ENCODE measurements around the gene ELL3. TPM values are rescaled to one million over a fixed set of nuclear protein-coding genes. Genes with fewer than 3 reads are reported as not detected.
A peak's percentile ranks its signal among the peaks of the same experiment; 100 is the strongest.

ELL3 gene
- total and polyA plus RNA-seq, 2 of the 8 experiments (the other 6 are each of a cell fraction or from before 2014, with no cell fraction given): 9.2 to 13.7 TPM

- H2BK15ac ChIP-seq (ENCODE audit: low read length): peak overlapping the region; percentile 99
- peak overlapping the region; percentile 51 to 78 (median 71) for H3K4me3 ChIP-seq (ENCODE audit: extremely low read depth in 1 of 4, insufficient read depth in 2 of 4, low read depth in 3 of 4, low read length in 4 of 4)
- H3K79me1 ChIP-seq (ENCODE audit: low read depth, low read length): no peaks in the 10 kb centered on the region
- H3K79me2 ChIP-seq (ENCODE audit: control insufficient read depth in 1 of 2, insufficient read depth in 2 of 2, low read length in 2 of 2): no peaks in the 10 kb centered on the region
- no peaks in the 10 kb centered on the region for H3K9me3 ChIP-seq (ENCODE audit: insufficient read depth in 2 of 2, low read depth in 1 of 2, low read length in 1 of 2)
- ChIA-PET CTCF (ENCODE audit: partially characterized antibody) (interaction anchor here (0.8 to 4.8 kb wide), 10 partner anchors 9 to 262 kb away, joined by 3 to 50 read pairs (median 5); partner anchors contain the start of genes HYPK, SERF2 and SERINC4), POLR2A (ENCODE audit: partially characterized antibody) (interaction anchor here (1.0 to 4.8 kb wide), 7 partner anchors 8 to 103 kb away, joined by 3 to 54 read pairs (median 10); partner anchors contain the start of genes HYPK, MFAP1, SERF2 and SERINC4)
- peak overlapping the region; percentile 72; the same call in 1 of the 2 replicates for H4K8ac ChIP-seq (ENCODE audit: extremely low read depth, insufficient read depth, low read length)
- H2BK20ac ChIP-seq (ENCODE audit: low read length): no peak overlapping the region
- no peak overlapping the region for H3K23ac ChIP-seq (ENCODE audit: insufficient read length)
- H3K27me3 ChIP-seq (replicated peaks in 1 of 4; ENCODE audit: control insufficient read depth in 3 of 4, extremely low read depth in 1 of 4, insufficient read depth in 3 of 4, low read length in 3 of 4): peaks cover 0 to 2% (median 0%) of the 10 kb centered on the region in 4 experiments; a peak in 2 of 7 replicates
- H3K4me2 ChIP-seq (ENCODE audit: insufficient read depth in 1 of 2, low read depth in 2 of 2, low read length in 2 of 2): peak overlapping the region; percentile 83 to 98
- peaks cover 0 to 12% (median 5%) of the 10 kb centered on the region in 4 experiments; a peak in 5 of 7 replicates for H3K4me1 ChIP-seq (replicated peaks in 1 of 4; ENCODE audit: control insufficient read depth in 3 of 4, insufficient read depth in 4 of 4, low read length in 3 of 4)
- no peak overlapping the region for H4K5ac ChIP-seq (ENCODE audit: insufficient read length, low read depth, low read length)
- peaks cover 7 to 17% (median 10%) of the 10 kb centered on the region in 4 experiments for H3K36me3 ChIP-seq (ENCODE audit: control insufficient read depth in 2 of 4, insufficient read depth in 4 of 4, low read length in 3 of 4)
- H3K27ac ChIP-seq (ENCODE audit: low read depth, low read length): no peak overlapping the region
- peaks cover 0 to 1% of the 10 kb centered on the region in 2 experiments for H4K20me1 ChIP-seq (replicated peaks in 1 of 2; ENCODE audit: control insufficient read depth in 1 of 2, insufficient read depth in 2 of 2, low read length in 2 of 2)
- H2AK5ac ChIP-seq (ENCODE audit: low read depth, low read length): no peak overlapping the region
- H4K91ac ChIP-seq (replicated peaks; ENCODE audit: insufficient read length, low read length): no peak overlapping the region
- no peak overlapping the region for H2BK120ac ChIP-seq (replicated peaks; ENCODE audit: low read depth, low read length)
- 0 out of 2 replicates have a peak overlapping the region, but pooled peaks have one; percentile 10 for H2AFZ ChIP-seq (ENCODE audit: low read length)
- FAIRE-seq (no peak), DNase-seq (ENCODE audit: low read depth in 1 of 2, low spot score in 2 of 2) (peak in 1 of 2 experiments; percentile 90)
- no peak overlapping the region; the same call in 1 of the 2 replicates for H2BK5ac ChIP-seq (ENCODE audit: low read depth, low read length)
- no peak overlapping the region for H2BK12ac ChIP-seq (ENCODE audit: low read depth, low read length)
- H3K56ac ChIP-seq (replicated peaks; ENCODE audit: insufficient read length, low read depth, low read length): no peak overlapping the region
- H3K23me2 ChIP-seq (ENCODE audit: low read depth, low read length): peaks cover 12% of the 10 kb centered on the region
- peak overlapping the region; percentile 96 for H3K18ac ChIP-seq (ENCODE audit: extremely low read depth, low read length)
- 9% methylated on average over 31 of the region's 31 CpGs; no CpG with 5 or more reads in 1 of the 2 experiments for WGBS, 2 experiments (ENCODE audit: extremely low coverage in 1 of 2, insufficient coverage in 1 of 2, insufficient read length in 1 of 2, insufficient replicate concordance in 2 of 2, low coverage in 1 of 2, low lambda C conversion rate in 2 of 2, missing lambda C conversion rate in 1 of 2)
- H3K9ac ChIP-seq (replicated peaks in 1 of 4; ENCODE audit: extremely low read depth in 1 of 4, low read depth in 3 of 4, low read length in 3 of 4): peak overlapping the region in 2 of 4 experiments; percentile 25 to 38; a peak in 3 of 7 replicates
- H3K4ac ChIP-seq (replicated peaks; ENCODE audit: insufficient read length, low read depth, low read length): no peak overlapping the region
- no peak overlapping the region for H3K14ac ChIP-seq (ENCODE audit: insufficient read length)
- TF ChIP-seq SIN3A (conservative IDR thresholded peaks at IDR 0.05 in 1 of 2, IDR thresholded peaks at IDR 0.05 in 1 of 2; ENCODE audit: low read depth in 1 of 2, low read length in 2 of 2) (peak; percentile 21 to 91; a peak in 2 of 4 replicates), RAD21 (IDR thresholded peaks at IDR 0.05 in 1 of 2, conservative IDR thresholded peaks at IDR 0.05 in 1 of 2; ENCODE audit: low read depth in 2 of 2, low read length in 2 of 2) (peak in 1 of 2 experiments; percentile 45; a peak in 2 of 4 replicates), BACH1 (IDR thresholded peaks at IDR 0.05; ENCODE audit: low read length) (peak; percentile 18; the same call in 1 of the 2 replicates), CTCF (IDR thresholded peaks at IDR 0.05; ENCODE audit: control extremely low read depth in 1 of 3, insufficient read depth in 1 of 3, low read depth in 1 of 3, low read length in 3 of 3) (peak; percentile 68 to 92 (median 85)), HDAC2 (IDR thresholded peaks at IDR 0.05; ENCODE audit: borderline replicate concordance in 1 of 2, low read depth in 2 of 2, low read length in 2 of 2) (peak in 1 of 2 experiments; percentile 29; a peak in 2 of 4 replicates), CTBP2 (IDR thresholded peaks at IDR 0.05; ENCODE audit: borderline replicate concordance, insufficient read depth, insufficient read length, low read length) (peak; percentile 49), SRF (IDR thresholded peaks at IDR 0.05; ENCODE audit: low read depth, low read length) (no peak)
Measured at GRCh38 chr15:43777267-43777914, 625 bp upstream of the ELL3 start.
